ENCODE data around the gene ZFYVE28.

The ZFYVE28 gene

DNA sequence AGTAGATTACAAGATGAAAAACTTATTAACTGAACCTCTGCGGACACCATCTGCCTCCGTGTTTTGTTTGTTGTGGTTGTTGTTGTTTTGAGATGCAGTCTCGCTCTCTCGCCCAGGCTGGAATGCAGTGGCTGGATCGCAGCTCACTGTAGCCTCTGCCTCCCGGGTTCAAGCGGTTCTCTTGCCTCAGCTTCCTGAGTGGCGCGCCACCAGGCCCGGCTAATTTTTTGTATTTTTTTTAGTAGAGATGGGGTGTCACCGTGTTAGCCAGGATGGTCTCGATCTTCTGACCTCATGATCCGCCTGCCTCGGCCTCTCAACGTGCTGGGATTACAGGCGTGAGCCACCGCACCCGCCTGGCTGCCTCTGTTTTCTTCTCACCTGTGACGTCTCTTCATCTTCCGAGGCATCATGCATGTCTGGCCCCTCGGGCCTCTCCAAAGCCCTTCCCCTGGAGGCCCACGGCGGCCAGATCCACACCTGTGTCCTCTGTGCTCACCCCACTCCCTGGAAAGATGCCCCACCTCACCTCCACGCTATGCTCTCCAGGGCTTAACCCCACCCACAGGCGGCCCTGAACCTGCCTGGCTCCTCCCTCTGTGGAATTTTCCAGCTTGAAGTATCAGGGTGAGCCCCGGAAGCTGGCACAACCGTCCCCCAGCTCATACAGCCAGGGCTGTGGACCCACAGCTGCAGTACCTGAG, 79.5 kb downstream of the ZFYVE28 start:
- no peak overlapping the region for H3K4me3 ChIP-seq (ENCODE audit: low read depth, low read length)
- in situ Hi-C loops (cut with HindIII; ENCODE audit: low sequenced_read_pairs), result no loop called here
- TF ChIP-seq, protein P1, sequence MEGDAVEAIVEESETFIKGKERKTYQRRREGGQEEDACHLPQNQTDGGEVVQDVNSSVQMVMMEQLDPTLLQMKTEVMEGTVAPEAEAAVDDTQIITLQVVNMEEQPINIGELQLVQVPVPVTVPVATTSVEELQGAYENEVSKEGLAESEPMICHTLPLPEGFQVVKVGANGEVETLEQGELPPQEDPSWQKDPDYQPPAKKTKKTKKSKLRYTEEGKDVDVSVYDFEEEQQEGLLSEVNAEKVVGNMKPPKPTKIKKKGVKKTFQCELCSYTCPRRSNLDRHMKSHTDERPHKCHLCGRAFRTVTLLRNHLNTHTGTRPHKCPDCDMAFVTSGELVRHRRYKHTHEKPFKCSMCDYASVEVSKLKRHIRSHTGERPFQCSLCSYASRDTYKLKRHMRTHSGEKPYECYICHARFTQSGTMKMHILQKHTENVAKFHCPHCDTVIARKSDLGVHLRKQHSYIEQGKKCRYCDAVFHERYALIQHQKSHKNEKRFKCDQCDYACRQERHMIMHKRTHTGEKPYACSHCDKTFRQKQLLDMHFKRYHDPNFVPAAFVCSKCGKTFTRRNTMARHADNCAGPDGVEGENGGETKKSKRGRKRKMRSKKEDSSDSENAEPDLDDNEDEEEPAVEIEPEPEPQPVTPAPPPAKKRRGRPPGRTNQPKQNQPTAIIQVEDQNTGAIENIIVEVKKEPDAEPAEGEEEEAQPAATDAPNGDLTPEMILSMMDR (IDR thresholded peaks at IDR 0.05; ENCODE audit: low read depth, low read length, missing control alignments), result no peak
- DNase-seq (ENCODE audit: low read depth), result no peak

DNA sequence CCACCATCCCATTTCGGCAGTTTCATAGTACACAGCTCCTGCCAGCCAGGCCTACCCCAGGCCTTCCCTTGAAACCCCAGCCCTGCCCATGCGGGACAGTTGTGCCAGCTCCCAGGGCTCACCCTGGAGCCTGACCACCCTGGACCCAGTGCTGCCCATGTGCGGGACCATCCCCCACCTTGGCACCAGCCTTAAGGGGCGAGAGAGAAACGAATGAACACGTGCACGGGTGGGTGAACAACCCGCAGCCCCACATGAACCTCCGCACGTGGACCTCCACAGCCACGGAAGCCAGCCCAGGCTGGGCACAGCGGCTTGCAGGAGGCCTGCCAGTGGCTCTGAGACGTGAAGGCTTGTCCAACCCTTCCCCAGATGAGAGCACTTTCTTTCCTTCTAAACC, 80.5 kb downstream of the ZFYVE28 start:
- TF ChIP-seq, protein P1 (IDR thresholded peaks at IDR 0.05; ENCODE audit: low read depth, low read length, missing control alignments), result no peak
- no peak overlapping the region for H3K4me3 ChIP-seq (ENCODE audit: low read depth, low read length)
- in situ Hi-C loops (cut with HindIII; ENCODE audit: low sequenced_read_pairs), result no loop called here
- DNase-seq (ENCODE audit: low read depth), result no peak

DNA sequence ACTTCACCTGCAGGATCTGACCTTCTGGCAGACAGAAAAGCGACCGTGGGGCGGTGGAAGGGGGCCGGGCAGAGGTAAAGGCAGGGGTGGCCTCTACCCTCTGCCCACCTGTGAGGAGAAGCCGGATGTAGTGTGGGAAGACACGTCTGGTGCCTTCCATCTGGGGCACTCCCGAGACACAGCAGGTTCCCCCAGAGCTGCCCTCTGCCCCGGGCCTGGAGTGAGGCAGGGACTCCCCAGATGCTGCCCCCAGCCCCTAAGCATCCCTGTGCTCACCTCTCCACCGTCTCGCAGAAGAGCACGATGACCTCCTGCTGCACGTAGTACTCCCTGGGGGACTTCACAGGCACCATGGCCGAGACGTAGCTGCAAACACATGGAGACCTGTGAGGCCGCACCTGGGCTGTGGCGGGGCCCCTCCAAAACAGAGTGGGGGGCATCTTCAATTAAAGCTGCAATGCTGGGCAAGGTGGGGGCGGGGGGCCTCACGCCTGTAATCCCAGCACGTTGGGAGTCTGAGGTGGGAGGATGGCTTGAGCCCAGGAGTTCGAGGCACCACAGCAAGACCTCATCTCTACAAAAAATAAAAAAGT, 81.2 kb downstream of the ZFYVE28 start:
- TF ChIP-seq, protein P1 (IDR thresholded peaks at IDR 0.05; ENCODE audit: low read depth, low read length, missing control alignments), result no peak
- no peak overlapping the region for H3K4me3 ChIP-seq (ENCODE audit: low read depth, low read length)
- no peak for DNase-seq (ENCODE audit: low read depth)
- in situ Hi-C loops (cut with HindIII; ENCODE audit: low sequenced_read_pairs), result no loop called here

DNA sequence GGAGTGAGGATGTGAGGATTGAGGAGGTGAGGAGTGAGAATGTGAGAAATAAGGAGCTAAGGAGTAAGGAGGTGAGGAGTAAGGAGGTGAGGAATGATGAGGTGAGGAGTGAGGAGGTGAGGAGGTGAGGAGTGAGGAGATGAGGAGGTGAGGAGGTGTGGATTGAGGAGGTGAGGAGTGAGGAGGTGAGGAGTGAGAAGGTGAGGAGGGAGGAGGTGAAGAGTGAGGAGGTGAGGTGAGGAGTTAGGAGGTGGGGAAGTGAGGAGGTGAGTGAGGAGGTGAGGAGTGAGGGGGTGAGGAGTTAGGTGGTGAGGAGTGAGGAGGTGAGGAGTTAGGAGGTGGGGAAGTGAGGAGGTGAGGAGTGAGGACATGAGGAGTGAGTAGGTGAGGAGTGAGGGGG, 81.8 kb downstream of the ZFYVE28 start:
- H3K4me3 ChIP-seq (ENCODE audit: low read depth, low read length), result no peak overlapping the region
- TF ChIP-seq, protein P1 (IDR thresholded peaks at IDR 0.05; ENCODE audit: low read depth, low read length, missing control alignments), result no peak
- DNase-seq (ENCODE audit: low read depth), result no peak
- in situ Hi-C loops (cut with HindIII; ENCODE audit: low sequenced_read_pairs), result no loop called here

DNA sequence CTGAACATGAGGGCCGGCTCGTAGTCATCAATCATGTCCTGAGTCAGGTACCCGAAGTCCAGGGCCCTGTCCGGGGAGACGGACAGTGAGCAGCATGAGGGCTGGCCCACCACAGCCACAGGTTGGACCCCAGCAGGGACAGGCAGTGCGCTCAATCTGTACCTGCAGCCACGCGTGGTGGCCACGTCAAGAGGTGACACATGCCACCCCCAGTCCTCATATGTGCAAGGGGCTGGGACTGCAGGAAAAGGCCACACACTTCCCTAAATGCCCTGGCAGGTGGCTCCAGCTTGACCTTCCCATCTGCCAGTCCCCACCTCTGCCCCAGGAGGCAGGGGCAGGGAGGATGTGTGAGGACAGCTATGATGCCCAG, 82.7 kb downstream of the ZFYVE28 start:
- in situ Hi-C loops (cut with HindIII; ENCODE audit: low sequenced_read_pairs), result no loop called here
- H3K4me3 ChIP-seq (ENCODE audit: low read depth, low read length), result no peak overlapping the region
- TF ChIP-seq, protein P1 (IDR thresholded peaks at IDR 0.05; ENCODE audit: low read depth, low read length, missing control alignments), result no peak
- no peak for DNase-seq (ENCODE audit: low read depth)

DNA sequence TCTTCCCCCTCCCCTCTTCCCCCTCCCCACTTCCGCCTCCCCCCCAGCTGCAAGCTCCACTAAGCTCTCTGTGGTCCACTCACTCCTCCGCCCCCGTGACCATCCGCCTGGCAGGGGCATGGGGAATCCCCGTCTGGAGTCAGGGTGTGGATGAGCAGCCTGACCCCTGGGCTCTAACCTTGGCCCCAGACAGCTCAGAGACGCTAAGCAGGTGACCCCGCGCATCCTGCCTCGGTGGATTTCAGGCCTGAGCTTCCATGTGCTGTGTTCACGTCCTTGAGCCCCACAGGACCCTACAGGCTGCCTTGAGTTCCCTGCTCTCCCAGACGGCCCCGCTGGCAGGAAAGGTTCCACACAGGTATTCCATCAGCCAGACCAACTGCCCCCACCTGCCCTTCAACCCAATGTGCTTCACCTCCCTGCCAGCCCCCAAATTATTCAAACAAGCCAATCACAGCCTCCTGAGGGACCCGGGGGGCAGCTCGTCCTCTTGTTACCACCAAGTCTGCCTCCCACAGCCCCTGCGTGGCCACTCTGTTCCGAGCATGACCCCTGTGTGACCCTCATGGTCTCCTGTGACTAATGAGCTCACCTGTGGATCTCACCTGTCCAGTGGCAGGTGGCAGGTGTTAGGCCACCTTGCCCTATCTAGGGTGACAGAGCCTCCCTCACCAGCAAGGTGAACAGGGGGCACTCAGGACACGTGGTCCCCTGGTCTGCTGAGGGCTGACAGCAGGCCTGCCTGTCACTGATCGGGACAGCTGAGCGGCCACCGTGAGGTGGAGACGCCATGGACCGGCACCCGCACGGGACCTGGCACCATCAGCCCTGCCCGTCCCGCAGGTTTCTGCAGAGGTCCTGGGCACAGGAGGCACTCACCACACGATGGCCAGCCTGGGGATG, 83.4 kb downstream of the ZFYVE28 start:
- TF ChIP-seq, protein P1 (IDR thresholded peaks at IDR 0.05; ENCODE audit: low read depth, low read length, missing control alignments), result no peak
- in situ Hi-C loops (cut with HindIII; ENCODE audit: low sequenced_read_pairs), result no loop called here
- no peak overlapping the region for H3K4me3 ChIP-seq (ENCODE audit: low read depth, low read length)
- DNase-seq (ENCODE audit: low read depth), result no peak
